H1 (cell line): ENCODE data around the gene CACNB2. TPM values are rescaled to one million over a fixed set of nuclear protein-coding genes. Genes with fewer than 3 reads are reported as not detected.

Source experiments
- CTCF ChIA-PET: fragments of 300-600 bp; sonication (Branson Sonifier 250); formaldehyde crosslinking; loops from one replicate; lab custom pipeline; 2021; ENCODE audit not compliant: partially characterized antibody; lab: Charles Lee
- POLR2A ChIA-PET: fragments of 300-600 bp; sonication (Branson Sonifier 250); formaldehyde crosslinking; loops from one replicate; lab custom pipeline; 2021; ENCODE audit warnings: inconsistent platforms; ENCODE audit not compliant: partially characterized antibody; lab: Charles Lee
- DNase-seq, 2 experiments: peaks; one replicate each; pipeline versions ENCODE4 v3.0.0 to v3.0.0-alpha.2; 2010 to 2022; ENCODE audit warnings: low spot score in 2 of 2, low read depth in 1 of 2, mixed read lengths in 1 of 2
- FAIRE-seq: peaks from 2 replicates; lab custom pipeline; 2011; peaks lifted over from hg19 to GRCh38; lab: Jason Lieb, UNC
- H2AFZ ChIP-seq: 2 replicates; pipeline ENCODE4 v1.8.1; 2012; ENCODE audit warnings: low read length, inconsistent platforms
- H2AK5ac ChIP-seq: 2 replicates; pipeline ENCODE4 v1.6.1; 2013; ENCODE audit warnings: low read depth, low read length
- H2BK120ac ChIP-seq: replicated peaks from 2 replicates; pipeline ENCODE3; 2013; ENCODE audit warnings: low read depth, low read length, inconsistent platforms
- H2BK12ac ChIP-seq: 2 replicates; pipeline ENCODE4 v1.6.1; 2013; ENCODE audit warnings: low read depth, low read length
- H2BK15ac ChIP-seq: 2 replicates; pipeline ENCODE4 v1.6.1; 2013; ENCODE audit warnings: low read length
- H2BK20ac ChIP-seq: 2 replicates; pipeline ENCODE4 v1.6.1; 2013; ENCODE audit warnings: low read length
- H2BK5ac ChIP-seq: 2 replicates; pipeline ENCODE4 v1.6.1; 2013; ENCODE audit warnings: low read depth, low read length
- H3K14ac ChIP-seq: 2 replicates; pipeline ENCODE4 v1.6.1; 2013; ENCODE audit warnings: inconsistent platforms; ENCODE audit not compliant: insufficient read length
- H3K18ac ChIP-seq: 2 replicates; pipeline ENCODE4 v1.6.1; 2013; ENCODE audit warnings: low read length; ENCODE audit errors: extremely low read depth
- H3K23ac ChIP-seq: 2 replicates; pipeline ENCODE4 v1.6.1; 2013; ENCODE audit warnings: inconsistent platforms; ENCODE audit not compliant: insufficient read length
- H3K23me2 ChIP-seq: 2 replicates; pipeline ENCODE4 v1.6.1; 2013; ENCODE audit warnings: low read depth, low read length
- H3K27ac ChIP-seq: 2 replicates; pipeline ENCODE4 v1.6.1; 2011; ENCODE audit warnings: low read depth, low read length, inconsistent platforms
- H3K27me3 ChIP-seq, 4 experiments: replicated peaks in 1 of 4; 1 replicate in 1 of 4; 2 replicates in 3 of 4; pipeline versions ENCODE4 v1.6.1 to v1.8.1; 2011 to 2013; ENCODE audit warnings: low read length in 3 of 4, mild to moderate bottlenecking in 3 of 4, inconsistent platforms in 2 of 4, mixed read lengths in 2 of 4, moderate library complexity in 1 of 4; ENCODE audit not compliant: control insufficient read depth in 3 of 4, insufficient read depth in 3 of 4; ENCODE audit errors: extremely low read depth in 1 of 4
- H3K36me3 ChIP-seq, 4 experiments: 2 replicates each; pipeline versions ENCODE4 v1.6.1 to v1.8.1; 2011 to 2013; ENCODE audit warnings: mild to moderate bottlenecking in 4 of 4, low read length in 3 of 4, moderate library complexity in 2 of 4, control low read depth in 1 of 4, inconsistent platforms in 1 of 4; ENCODE audit not compliant: insufficient read depth in 4 of 4, control insufficient read depth in 2 of 4
- H3K4ac ChIP-seq: replicated peaks from 2 replicates; pipeline ENCODE3; 2013; ENCODE audit warnings: low read length, low read depth, mixed read lengths, inconsistent platforms; ENCODE audit not compliant: insufficient read length
- H3K4me1 ChIP-seq, 4 experiments: replicated peaks in 1 of 4; 1 replicate in 1 of 4; 2 replicates in 3 of 4; pipeline versions ENCODE4 v1.6.1 to v1.8.1; 2011 to 2013; ENCODE audit warnings: low read length in 3 of 4, inconsistent platforms in 2 of 4, mixed read lengths in 1 of 4; ENCODE audit not compliant: insufficient read depth in 4 of 4, control insufficient read depth in 3 of 4
- H3K4me2 ChIP-seq, 2 experiments: 2 replicates each; pipeline versions ENCODE4 v1.6.1 to v1.8.1; 2011 to 2013; ENCODE audit warnings: low read depth in 2 of 2, low read length in 2 of 2, control low read depth in 1 of 2, inconsistent platforms in 1 of 2, mild to moderate bottlenecking in 1 of 2; ENCODE audit not compliant: insufficient read depth in 1 of 2
- H3K4me3 ChIP-seq, 4 experiments: fragments of 200-600, 300-600 bp in 1 of 4; sonication (generic), shearing (Covaris generic), sonication (Bioruptor Twin) in 1 of 4; 2 replicates each; pipeline versions ENCODE4 v1.5.1 to v1.8.1; 2011 to 2016; ENCODE audit warnings: low read length in 4 of 4, low read depth in 3 of 4, control low read depth in 2 of 4, inconsistent platforms in 2 of 4, mild to moderate bottlenecking in 2 of 4, mixed read lengths in 1 of 4, moderate library complexity in 1 of 4; ENCODE audit not compliant: insufficient read depth in 2 of 4; ENCODE audit errors: extremely low read depth in 1 of 4
- H3K56ac ChIP-seq: replicated peaks from 2 replicates; pipeline ENCODE3; 2013; ENCODE audit warnings: low read depth, mild to moderate bottlenecking, mixed read lengths, low read length, inconsistent platforms; ENCODE audit not compliant: insufficient read length
- H3K79me1 ChIP-seq: 2 replicates; pipeline ENCODE4 v1.6.1; 2013; ENCODE audit warnings: low read depth, low read length, control low read depth
- H3K79me2 ChIP-seq, 2 experiments: 2 replicates each; pipeline versions ENCODE4 v1.6.1 to v1.8.1; 2012 to 2013; ENCODE audit warnings: low read length in 2 of 2, mild to moderate bottlenecking in 2 of 2, inconsistent platforms in 1 of 2; ENCODE audit not compliant: insufficient read depth in 2 of 2, control insufficient read depth in 1 of 2
- H3K9ac ChIP-seq, 4 experiments: replicated peaks in 1 of 4; 1 replicate in 1 of 4; 2 replicates in 3 of 4; pipeline versions ENCODE4 v1.6.1 to v1.8.1; 2011 to 2013; ENCODE audit warnings: low read depth in 3 of 4, low read length in 3 of 4, control low read depth in 2 of 4, mild to moderate bottlenecking in 2 of 4, moderate library complexity in 2 of 4, inconsistent platforms in 1 of 4; ENCODE audit errors: extremely low read depth in 1 of 4
- H3K9me3 ChIP-seq, 2 experiments: 2 replicates each; pipeline versions ENCODE4 v1.6.1 to v1.8.1; 2012 to 2013; ENCODE audit warnings: mild to moderate bottlenecking in 2 of 2, moderate library complexity in 2 of 2, control low read depth in 1 of 2, inconsistent platforms in 1 of 2, low read depth in 1 of 2, low read length in 1 of 2, mixed read lengths in 1 of 2; ENCODE audit not compliant: insufficient read depth in 2 of 2
- H4K20me1 ChIP-seq, 2 experiments: replicated peaks in 1 of 2; 2 replicates each; pipeline versions ENCODE3 to v1.8.1; 2011 to 2013; ENCODE audit warnings: inconsistent platforms in 2 of 2, low read length in 2 of 2, mild to moderate bottlenecking in 1 of 2; ENCODE audit not compliant: insufficient read depth in 2 of 2, control insufficient read depth in 1 of 2
- H4K5ac ChIP-seq: 2 replicates; pipeline ENCODE4 v1.6.1; 2013; ENCODE audit warnings: low read length, low read depth, mixed read lengths, inconsistent platforms; ENCODE audit not compliant: insufficient read length
- H4K8ac ChIP-seq: 2 replicates; pipeline ENCODE4 v1.8.0; 2013; ENCODE audit warnings: mild to moderate bottlenecking, moderate library complexity, low read length, inconsistent platforms; ENCODE audit not compliant: insufficient read depth; ENCODE audit errors: extremely low read depth
- H4K91ac ChIP-seq: replicated peaks from 2 replicates; pipeline ENCODE3; 2013; ENCODE audit warnings: low read length, mixed read lengths, inconsistent platforms; ENCODE audit not compliant: insufficient read length
- SAP30 ChIP-seq: fragments of 300-600 bp; sonication (generic); IDR thresholded peaks from 2 replicates; pipeline ENCODE4 v1.7.1; 2012; ENCODE audit warnings: low read length, moderate library complexity, mild to moderate bottlenecking, inconsistent platforms; ENCODE audit not compliant: insufficient read depth, insufficient replicate concordance
- TAF7 ChIP-seq: optimal IDR thresholded peaks from 2 replicates; pipeline ENCODE3; 2011; ENCODE audit warnings: low read depth, mild to moderate bottlenecking, inconsistent platforms, low read length, moderate library complexity, borderline replicate concordance
- WGBS, 2 experiments: shearing (Covaris generic) in 1 of 2; methylation state at CpG; one replicate each; pipeline versions ENCODE4 v1.1.6 to v1.1.7; 2013 to 2015; ENCODE audit warnings: low lambda C conversion rate in 2 of 2, mixed read lengths in 2 of 2, inconsistent platforms in 1 of 2, low coverage in 1 of 2, missing lambda C conversion rate in 1 of 2; ENCODE audit not compliant: insufficient replicate concordance in 2 of 2, insufficient coverage in 1 of 2, insufficient read length in 1 of 2; ENCODE audit errors: extremely low coverage in 1 of 2, missing lambda C conversion rate in 1 of 2; 5-methylcytosine and 5-hydroxymethylcytosine counted together
- polyA plus RNA-seq, 7 experiments: library from polyadenylated mRNA; depleted of rRNA in 3 of 7; stranded (reverse) in 5 of 7; unstranded in 2 of 7; fragments of >200 nt in 5 of 7; fragments of 200-250 nt in 2 of 7; gene quantifications; 1 replicate in 5 of 7; 2 replicates in 1 of 7; 4 replicates in 1 of 7; pipeline versions ENCODE4 v1.2.1 to v1.2.3, GENCODE V29; 2011 to 2013; ENCODE audit warnings: missing spikeins in 2 of 7, mixed read lengths in 2 of 7
- total RNA-seq: library from RNA; stranded (reverse); fragmentation: NEBNext Ultra II Directional; extraction: Animal tissue kit (Norgen Biotek cat#: 25700); gene quantifications from 2 replicates; pipeline ENCODE4 v1.2.1, GENCODE V29; 2021

The CACNB2 gene
- total and polyA plus RNA-seq, 2 of the 8 experiments (the other 6 are each of a cell fraction or from before 2014, with no cell fraction given), result 2.4 to 3.2 TPM

DNA sequence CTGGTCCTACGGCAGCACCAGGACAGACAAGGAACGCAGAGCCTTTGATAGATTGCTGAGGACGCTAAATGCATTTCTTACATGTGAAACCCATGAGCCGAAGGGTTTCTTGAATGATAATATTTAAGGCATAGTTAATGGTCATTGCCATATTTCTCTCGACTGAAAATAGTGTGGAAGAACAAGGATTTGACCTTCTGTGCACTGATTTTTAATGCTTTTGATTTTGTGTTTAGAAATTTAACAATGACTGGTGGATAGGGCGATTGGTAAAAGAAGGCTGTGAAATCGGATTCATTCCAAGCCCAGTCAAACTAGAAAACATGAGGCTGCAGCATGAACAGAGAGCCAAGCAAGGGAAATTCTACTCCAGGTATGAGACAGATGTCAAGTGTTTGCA is 360.4 kb downstream of the CACNB2 start:
- H4K20me1 ChIP-seq, result no peaks in the 10 kb centered on the region
- no peaks in the 10 kb centered on the region for H3K9me3 ChIP-seq
- TF ChIP-seq SAP30, result no peak
- no peak for TF ChIP-seq TAF7
- H3K23me2 ChIP-seq, result no peaks in the 10 kb centered on the region
- H2BK20ac ChIP-seq, result no peak overlapping the region
- H3K4me2 ChIP-seq, result no peak overlapping the region
- no peak overlapping the region for H3K18ac ChIP-seq
- no peak overlapping the region for H4K5ac ChIP-seq
- H4K8ac ChIP-seq, result no peak overlapping the region
- H3K14ac ChIP-seq, result no peak overlapping the region
- FAIRE-seq, result no peak
- H2BK5ac ChIP-seq, result no peak overlapping the region
- H3K27ac ChIP-seq, result no peak overlapping the region
- H3K27me3 ChIP-seq, result no peaks in the 10 kb centered on the region
- H3K79me2 ChIP-seq, result no peaks in the 10 kb centered on the region
- H4K91ac ChIP-seq, result no peak overlapping the region
- no peak for DNase-seq
- H3K4me1 ChIP-seq, result peaks cover 0 to 5% (median 1%) of the 10 kb centered on the region in 4 experiments; a peak in 2 of 7 replicates
- no peak overlapping the region for H2AK5ac ChIP-seq
- POLR2A ChIA-PET, result no interaction called here
- H3K36me3 ChIP-seq, result no peaks in the 10 kb centered on the region
- no peak overlapping the region for H2BK12ac ChIP-seq
- H3K23ac ChIP-seq, result no peak overlapping the region
- H3K4me3 ChIP-seq, result no peak overlapping the region
- H3K79me1 ChIP-seq, result no peaks in the 10 kb centered on the region
- H3K56ac ChIP-seq, result no peak overlapping the region
- no peak overlapping the region for H2BK15ac ChIP-seq
- H2AFZ ChIP-seq, result no peak overlapping the region
- CTCF ChIA-PET, result no interaction called here
- 94% methylated on average over 7 of the region's 7 CpGs; no CpG with 5 or more reads in 1 of the 2 experiments for WGBS, 2 experiments
- H3K4ac ChIP-seq, result no peak overlapping the region
- H2BK120ac ChIP-seq, result no peak overlapping the region
- no peak overlapping the region for H3K9ac ChIP-seq
